Caco-2 (cell line): ENCODE results near the gene INPP5D. TPM values are rescaled to one million over a fixed set of nuclear protein-coding genes. Genes with fewer than 3 reads are reported as not detected.

Experiments used
- BruUV-seq: library from RNA; stranded (reverse); fragments of 400-500 nt; replicated peaks from 2 replicates; lab custom pipeline; 2021; lab: Mats Ljungman, UMichigan
- CTCF ChIA-PET: fragments of 300-600 bp; sonication (Branson Sonifier 250); formaldehyde crosslinking; loops from one replicate; lab custom pipeline; 2022; ENCODE audit warnings: antibody characterized with exemption; lab: Charles Lee
- POLR2A ChIA-PET: fragments of 300-600 bp; sonication (Branson Sonifier 250); formaldehyde crosslinking; loops from one replicate; lab custom pipeline; 2022; ENCODE audit warnings: antibody characterized with exemption; lab: Charles Lee
- DNase-seq, 2 experiments: peaks; one replicate each; pipeline versions ENCODE4 v3.0.0 to v3.0.0-alpha.2; 2020 to 2022
- H3K27me3 ChIP-seq: replicated peaks from 2 replicates; pipeline ENCODE4 v1.6.0; 2011; ENCODE audit warnings: low read length; ENCODE audit not compliant: control insufficient read depth, insufficient read depth
- H3K36me3 ChIP-seq: 2 replicates; pipeline ENCODE4 v1.5.1; 2011; ENCODE audit warnings: low read length; ENCODE audit not compliant: control insufficient read depth, insufficient read depth
- H3K4me1 ChIP-seq: fragments of 250-450 bp; sonication (Bioruptor Pico); 2 replicates; pipeline ENCODE4 v1.5.1; 2020; ENCODE audit warnings: mild to moderate bottlenecking
- H3K4me3 ChIP-seq: 2 replicates; pipeline ENCODE4 v1.5.1; 2011; ENCODE audit warnings: low read depth, mild to moderate bottlenecking, control low read depth, low read length
- H3K9me3 ChIP-seq: fragments of 250-450 bp; sonication (Bioruptor Pico); 2 replicates; pipeline ENCODE4 v1.5.1; 2020; ENCODE audit warnings: mild to moderate bottlenecking, moderate library complexity
- H3K27ac Mint-ChIP-seq: one replicate; pipeline ENCODE4 v1.8.0; 2022; ENCODE audit warnings: mixed read lengths; ENCODE audit not compliant: unreplicated experiment
- H3K27me3 Mint-ChIP-seq: one replicate; pipeline ENCODE4 v1.8.0; 2022; ENCODE audit warnings: mixed read lengths; ENCODE audit not compliant: insufficient read depth, unreplicated experiment
- H3K36me3 Mint-ChIP-seq: one replicate; pipeline ENCODE4 v1.8.0; 2022; ENCODE audit warnings: mild to moderate bottlenecking, mixed read lengths; ENCODE audit not compliant: insufficient read depth, unreplicated experiment
- H3K4me1 Mint-ChIP-seq: one replicate; pipeline ENCODE4 v1.8.0; 2022; ENCODE audit warnings: low read depth, mixed read lengths; ENCODE audit not compliant: unreplicated experiment
- H3K4me3 Mint-ChIP-seq: one replicate; pipeline ENCODE4 v1.8.0; 2022; ENCODE audit warnings: mild to moderate bottlenecking, moderate library complexity, mixed read lengths; ENCODE audit not compliant: unreplicated experiment
- H3K9me3 Mint-ChIP-seq: one replicate; pipeline ENCODE4 v1.8.0; 2022; ENCODE audit warnings: mixed read lengths; ENCODE audit not compliant: unreplicated experiment
- intact Hi-C: fragments of 100-400 bp; cut with micrococcal nuclease; formaldehyde crosslinking; loops from one replicate; pipeline ENCODE4 v1.10.0; 2022; ENCODE audit not compliant: unreplicated experiment
- total RNA-seq: library from RNA; stranded (reverse); gene quantifications from 2 replicates; pipeline ENCODE4 v1.2.3, GENCODE V29; 2022
- TF ChIP-seq, protein P1 (sequence below), 2 experiments: fragments of 200-600 bp in 1 of 2; IDR thresholded peaks; 1 replicate in 1 of 2; 2 replicates in 1 of 2; pipeline versions ENCODE4 v1.5.1 to v1.8.0; 2011 to 2022; ENCODE audit warnings: antibody characterized with exemption in 1 of 2, control low read depth in 1 of 2, inconsistent platforms in 1 of 2, low read depth in 1 of 2, low read length in 1 of 2, mild to moderate bottlenecking in 1 of 2, moderate library complexity in 1 of 2; ENCODE audit not compliant: insufficient read depth in 1 of 2, severe bottlenecking in 1 of 2, unreplicated experiment in 1 of 2

INPP5D gene
- total RNA-seq, 1 experiment from 2014 or later, result not detected

DNA sequence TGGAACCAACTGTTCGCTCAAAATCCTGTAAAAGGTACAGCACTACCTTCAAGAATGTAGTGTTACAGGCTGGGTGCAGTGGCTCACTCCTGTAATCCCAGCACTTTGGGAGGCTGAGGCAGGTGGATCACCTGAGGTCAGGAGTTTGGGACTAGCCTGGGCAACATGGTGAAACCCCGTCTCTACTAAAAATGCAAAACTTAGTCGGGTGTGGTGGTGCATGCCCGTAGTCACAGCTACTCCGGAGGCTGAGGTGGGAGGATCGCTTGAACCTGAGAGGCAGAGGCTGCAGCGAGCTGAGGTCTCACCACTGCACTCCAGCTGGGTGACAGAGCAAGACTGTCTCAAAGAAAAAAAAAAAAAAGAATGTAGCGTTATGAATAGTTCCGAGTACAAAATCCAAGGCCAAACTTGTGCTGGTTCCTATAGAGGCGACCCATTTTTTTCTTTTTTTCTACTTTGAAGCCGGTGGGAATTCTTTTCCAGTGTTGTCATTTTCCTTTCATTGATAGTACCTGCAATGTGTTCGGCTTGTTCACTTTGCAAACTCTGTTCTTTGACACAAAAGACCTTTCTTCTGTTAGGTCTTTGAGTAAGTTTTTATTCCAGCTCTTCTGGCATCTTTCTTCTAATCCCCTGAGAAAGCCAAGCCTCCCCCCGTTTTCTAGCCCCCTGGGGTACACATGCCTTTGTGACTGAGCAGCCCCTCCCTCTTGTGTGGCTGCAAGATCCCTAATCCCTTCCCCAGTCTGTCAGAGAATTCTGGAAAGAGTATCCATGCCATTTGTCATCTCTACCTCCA, 25.1 kb downstream of the INPP5D start:
- POLR2A ChIA-PET, result no interaction called here
- CTCF ChIA-PET, result no interaction called here
- TF ChIP-seq, protein P1, sequence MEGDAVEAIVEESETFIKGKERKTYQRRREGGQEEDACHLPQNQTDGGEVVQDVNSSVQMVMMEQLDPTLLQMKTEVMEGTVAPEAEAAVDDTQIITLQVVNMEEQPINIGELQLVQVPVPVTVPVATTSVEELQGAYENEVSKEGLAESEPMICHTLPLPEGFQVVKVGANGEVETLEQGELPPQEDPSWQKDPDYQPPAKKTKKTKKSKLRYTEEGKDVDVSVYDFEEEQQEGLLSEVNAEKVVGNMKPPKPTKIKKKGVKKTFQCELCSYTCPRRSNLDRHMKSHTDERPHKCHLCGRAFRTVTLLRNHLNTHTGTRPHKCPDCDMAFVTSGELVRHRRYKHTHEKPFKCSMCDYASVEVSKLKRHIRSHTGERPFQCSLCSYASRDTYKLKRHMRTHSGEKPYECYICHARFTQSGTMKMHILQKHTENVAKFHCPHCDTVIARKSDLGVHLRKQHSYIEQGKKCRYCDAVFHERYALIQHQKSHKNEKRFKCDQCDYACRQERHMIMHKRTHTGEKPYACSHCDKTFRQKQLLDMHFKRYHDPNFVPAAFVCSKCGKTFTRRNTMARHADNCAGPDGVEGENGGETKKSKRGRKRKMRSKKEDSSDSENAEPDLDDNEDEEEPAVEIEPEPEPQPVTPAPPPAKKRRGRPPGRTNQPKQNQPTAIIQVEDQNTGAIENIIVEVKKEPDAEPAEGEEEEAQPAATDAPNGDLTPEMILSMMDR (IDR thresholded peaks at IDR 0.05; ENCODE audit: insufficient read depth in 1 of 2, low read depth in 1 of 2, low read length in 1 of 2, severe bottlenecking in 1 of 2, unreplicated experiment in 1 of 2), result no peak
- H3K4me1 ChIP-seq, result no peaks in the 10 kb centered on the region
- no peaks in the 10 kb centered on the region for H3K9me3 ChIP-seq
- Mint-ChIP-seq H3K9me3 (no peaks in the 10 kb centered on the region), H3K4me1 (no peaks in the 10 kb centered on the region), H3K36me3 (no peaks in the 10 kb centered on the region), H3K27me3 (peaks cover 7% of the 10 kb centered on the region), H3K4me3 (no peak overlapping the region), H3K27ac (no peak overlapping the region)
- no TSS peak for BruUV-seq
- H3K4me3 ChIP-seq, result no peak overlapping the region
- H3K36me3 ChIP-seq, result no peaks in the 10 kb centered on the region
- DNase-seq, result no peak
- intact Hi-C loops, result no loop called here
- no peaks in the 10 kb centered on the region for H3K27me3 ChIP-seq

DNA sequence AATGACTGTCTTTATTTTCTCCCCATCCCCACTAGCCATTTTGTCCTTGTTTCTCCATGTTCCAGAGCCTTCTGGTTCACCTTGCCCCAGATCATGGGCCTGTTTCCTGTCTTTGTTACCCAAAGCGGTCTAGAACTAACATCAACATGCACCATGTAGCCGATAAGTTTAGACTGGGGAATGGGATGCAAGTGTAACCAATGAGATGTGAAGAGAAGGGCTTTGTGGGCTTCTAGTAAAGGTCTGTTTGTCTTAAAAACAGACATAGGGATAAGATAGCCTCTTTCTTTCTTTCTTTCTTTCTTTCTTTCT, 25.7 kb downstream of the INPP5D start:
- Histone ChIP-seq H3K4me3 (no peak overlapping the region), H3K9me3 (no peaks in the 10 kb centered on the region), H3K36me3 (no peaks in the 10 kb centered on the region), H3K27me3 (no peaks in the 10 kb centered on the region), H3K4me1 (no peaks in the 10 kb centered on the region)
- CTCF ChIA-PET, result no interaction called here
- no TSS peak for BruUV-seq
- intact Hi-C loops, result no loop called here
- POLR2A ChIA-PET, result no interaction called here
- peaks cover 7% of the 10 kb centered on the region for H3K27me3 Mint-ChIP-seq
- TF ChIP-seq, protein P1 (IDR thresholded peaks at IDR 0.05; ENCODE audit: insufficient read depth in 1 of 2, low read depth in 1 of 2, low read length in 1 of 2, severe bottlenecking in 1 of 2, unreplicated experiment in 1 of 2), result no peak
- H3K9me3 Mint-ChIP-seq, result no peaks in the 10 kb centered on the region
- DNase-seq, result no peak
- H3K27ac Mint-ChIP-seq, result no peak overlapping the region
- no peak overlapping the region for H3K4me3 Mint-ChIP-seq
- H3K4me1 Mint-ChIP-seq, result no peaks in the 10 kb centered on the region
- H3K36me3 Mint-ChIP-seq, result no peaks in the 10 kb centered on the region

DNA sequence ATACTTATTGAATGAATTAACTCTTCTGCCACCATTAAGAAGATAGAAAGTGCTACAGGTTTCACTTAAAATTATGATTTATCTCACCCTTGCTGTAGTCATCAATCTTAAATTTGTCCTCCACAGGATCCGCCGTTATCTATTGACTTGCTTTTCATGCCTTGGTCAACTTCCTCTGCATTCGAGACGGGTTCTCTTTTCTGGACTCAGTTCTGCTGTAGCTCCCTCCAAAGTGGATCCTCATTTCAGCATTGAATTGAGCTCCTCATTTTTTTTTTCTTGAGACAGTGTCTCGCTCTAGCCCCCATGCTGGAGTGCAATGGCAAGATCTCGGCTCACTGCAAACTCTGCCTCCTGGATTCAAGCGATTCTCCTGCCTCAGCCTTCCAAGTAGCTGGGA, 27.6 kb downstream of the INPP5D start:
- H3K4me3 Mint-ChIP-seq, result no peak overlapping the region
- H3K36me3 ChIP-seq, result no peaks in the 10 kb centered on the region
- H3K4me1 ChIP-seq, result no peaks in the 10 kb centered on the region
- no peak overlapping the region for H3K4me3 ChIP-seq
- no peak overlapping the region for H3K27ac Mint-ChIP-seq
- H3K9me3 ChIP-seq, result no peaks in the 10 kb centered on the region
- BruUV-seq, result no TSS peak
- H3K27me3 ChIP-seq, result no peaks in the 10 kb centered on the region
- TF ChIP-seq, protein P1 (IDR thresholded peaks at IDR 0.05; ENCODE audit: insufficient read depth in 1 of 2, low read depth in 1 of 2, low read length in 1 of 2, severe bottlenecking in 1 of 2, unreplicated experiment in 1 of 2), result no peak
- H3K36me3 Mint-ChIP-seq, result no peaks in the 10 kb centered on the region
- intact Hi-C loops, result no loop called here
- H3K9me3 Mint-ChIP-seq, result no peaks in the 10 kb centered on the region
- no peaks in the 10 kb centered on the region for H3K4me1 Mint-ChIP-seq
- no peak for DNase-seq
- ChIA-PET CTCF (interaction anchor here (0.7 kb wide), 1 partner anchor 106 kb away, joined by 4 read pairs; no protein-coding TSS in a partner anchor), POLR2A (no interaction called here)
- peaks cover 7% of the 10 kb centered on the region for H3K27me3 Mint-ChIP-seq
